HG02885 (cell line): ENCODE data around the gene DPY19L1.
"Not testable (repeated sequence)": the region's sequence is repeated elsewhere in the genome, so short reads cannot be mapped to it uniquely, and the experiment has no call there.

Experiments used
- ATAC-seq: cut with Tn5 transposase; IDR thresholded peaks from one replicate; pipeline ENCODE4 v1.9.1; 2021; ENCODE audit warnings: mild to moderate bottlenecking; ENCODE audit not compliant: unreplicated experiment, poor library complexity

Gene DPY19L1

DNA sequence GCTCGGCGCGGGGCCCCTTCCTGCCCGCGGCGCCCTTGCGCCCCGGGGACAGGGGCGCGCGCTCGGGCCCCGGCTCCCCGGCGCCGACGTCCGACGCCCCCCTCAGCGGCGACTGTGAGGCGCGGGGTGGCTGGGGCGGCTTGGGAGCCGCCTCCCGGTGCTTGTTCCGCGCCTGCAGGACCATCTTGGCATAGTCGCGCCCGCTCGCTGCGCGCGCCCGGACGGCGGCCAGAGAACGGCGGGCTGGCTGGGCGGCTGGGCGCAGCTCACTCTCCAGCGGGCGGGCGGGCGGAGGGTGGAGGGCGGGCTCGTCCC lies at the start of gene DPY19L1:
Gene DPY19L1 (minus strand): TSS at position 275 of the 315 bp plus-strand sequence. CDS start 91 bp downstream, at position 184.
- ATAC-seq, result no peak

DNA sequence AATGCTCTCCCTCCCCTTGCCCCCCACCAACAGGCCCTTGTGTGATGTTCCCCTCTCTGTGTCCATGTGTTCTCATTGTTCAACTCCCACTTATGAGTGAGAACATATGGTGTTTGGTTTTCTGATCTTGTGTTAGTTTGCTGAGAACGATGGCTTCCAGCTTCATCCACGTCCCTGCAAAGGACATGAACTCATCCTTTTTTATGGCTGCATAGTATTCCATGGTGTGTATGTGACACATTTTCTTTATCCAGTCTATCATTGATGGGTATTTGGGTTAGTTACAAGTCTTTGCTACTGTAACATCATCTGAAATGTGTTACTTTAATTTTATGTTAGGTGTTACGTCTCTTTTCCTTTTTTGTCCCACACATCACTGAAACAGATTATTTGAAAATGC lies 42.2 kb upstream of the DPY19L1 start:
- ATAC-seq, result not testable (repeated sequence)

DNA sequence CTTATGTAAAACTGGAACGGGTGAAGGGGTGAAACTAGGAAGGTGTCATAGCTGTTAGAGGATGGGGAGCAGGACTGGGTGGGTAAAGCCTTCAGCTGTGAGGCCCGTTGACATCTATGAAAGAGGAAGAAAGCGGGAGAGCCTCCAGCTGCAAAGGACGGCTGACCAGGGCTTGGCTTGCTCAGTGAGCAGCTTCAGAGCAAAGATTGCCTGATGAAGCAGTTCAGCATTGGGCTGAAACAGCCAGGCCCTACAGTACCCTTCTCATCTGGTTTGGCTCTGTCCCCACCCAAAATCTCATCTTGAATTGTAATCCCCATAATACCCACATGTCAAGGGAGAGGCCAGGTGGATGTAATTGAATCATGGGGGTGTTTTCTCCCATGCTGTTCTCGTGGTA lies 36.7 kb upstream of the DPY19L1 start:
- not testable (repeated sequence) for ATAC-seq

DNA sequence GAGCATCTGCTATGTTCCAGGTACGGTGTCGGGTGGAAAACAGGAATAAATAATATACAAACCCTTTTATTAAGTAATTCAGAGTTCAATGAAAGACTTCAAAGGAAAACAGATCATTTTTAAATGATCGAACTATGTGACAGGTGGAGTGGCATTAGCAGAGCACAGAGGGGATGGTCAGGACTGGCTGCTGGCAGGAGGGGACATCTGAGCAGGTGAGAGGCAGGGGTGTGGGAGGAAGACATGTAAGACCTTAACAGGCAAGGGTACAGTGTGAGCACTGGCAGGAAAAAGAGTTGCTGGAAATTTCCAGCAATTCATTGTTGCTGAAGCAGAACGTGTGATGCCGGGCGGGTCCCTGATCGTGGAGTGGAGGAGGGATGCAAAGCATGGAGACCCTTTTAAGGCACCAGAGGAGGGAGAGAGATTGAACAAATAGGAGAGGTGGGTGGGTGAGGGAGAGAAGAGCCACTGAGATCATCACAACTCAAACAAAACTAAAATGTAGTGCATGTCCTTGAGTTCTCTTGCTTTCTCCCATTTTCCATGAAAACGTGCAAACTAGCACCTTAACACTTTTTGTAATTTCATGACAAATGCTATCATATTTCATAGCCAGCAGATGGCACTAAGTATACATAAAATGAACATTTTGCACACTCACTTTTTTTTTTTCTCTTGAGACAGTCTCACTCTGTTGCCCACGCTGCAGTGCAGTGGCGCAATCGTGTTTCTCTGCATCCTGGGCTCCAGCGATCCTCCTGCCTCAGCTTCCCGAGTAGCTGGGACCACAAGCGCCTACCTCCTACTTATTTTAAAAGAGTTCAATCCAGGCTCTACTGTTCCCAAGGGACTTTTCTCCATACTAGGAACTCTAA lies 35.9 kb upstream of the DPY19L1 start:
- ATAC-seq, result not testable (repeated sequence)

DNA sequence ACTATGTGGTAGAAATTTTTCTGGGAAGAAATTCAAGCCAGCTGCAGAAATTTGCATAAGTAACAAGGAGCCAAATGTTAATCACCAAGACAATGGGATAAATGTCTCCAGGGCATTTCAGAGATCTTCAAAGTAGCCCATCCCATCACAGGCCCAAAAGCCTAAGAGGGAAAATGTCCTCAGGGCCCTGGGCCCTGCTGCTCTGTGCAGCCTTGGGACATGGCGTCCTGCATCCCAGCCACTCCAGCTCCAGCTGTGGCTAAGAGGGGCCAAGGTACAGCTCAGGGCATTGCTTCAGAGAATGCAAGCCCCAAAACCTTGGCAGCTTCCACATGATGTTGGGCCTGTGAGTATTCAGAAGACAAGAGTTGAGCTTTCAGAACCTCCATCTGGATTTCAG lies 31.8 kb upstream of the DPY19L1 start:
- not testable (repeated sequence) for ATAC-seq

DNA sequence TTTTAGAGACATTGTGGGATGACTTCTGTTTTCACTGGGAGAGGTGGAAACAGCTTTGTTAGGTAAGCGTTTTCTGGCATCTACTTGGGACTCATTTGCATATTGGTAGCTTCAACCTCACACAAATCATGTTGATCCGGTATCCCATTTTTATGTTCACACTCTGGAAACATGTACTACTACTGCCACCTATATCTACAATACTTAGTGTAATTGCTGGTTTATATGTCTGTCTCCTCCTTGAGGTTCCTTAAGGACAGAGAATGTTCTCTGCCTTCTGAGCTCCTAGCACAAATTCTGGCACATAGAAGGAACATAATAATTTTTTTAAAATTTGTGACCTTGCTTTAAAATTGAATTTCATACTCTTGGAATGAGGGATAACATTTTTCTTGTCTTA lies 28.1 kb upstream of the DPY19L1 start:
- ATAC-seq, result not testable (repeated sequence)

DNA sequence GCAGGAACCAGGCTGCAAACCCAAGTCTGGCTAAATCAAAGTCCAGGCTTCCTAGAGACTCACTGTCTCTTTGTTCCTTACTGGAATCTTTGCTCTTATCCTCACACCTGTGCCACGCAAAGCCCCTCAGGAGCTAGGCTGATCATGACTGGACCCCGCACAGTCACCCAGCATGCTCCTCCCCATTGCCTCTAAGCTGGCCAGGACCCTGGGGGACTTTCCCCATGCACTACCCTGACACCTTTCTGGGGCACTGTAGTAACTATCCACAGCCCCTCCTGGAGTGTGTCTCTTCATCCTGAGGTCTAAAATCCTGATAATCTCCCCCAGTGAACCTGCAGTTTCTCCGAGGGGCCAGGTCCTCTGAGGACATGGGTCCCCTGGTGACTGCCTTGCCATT lies 21.3 kb upstream of the DPY19L1 start:
- not testable (repeated sequence) for ATAC-seq

DNA sequence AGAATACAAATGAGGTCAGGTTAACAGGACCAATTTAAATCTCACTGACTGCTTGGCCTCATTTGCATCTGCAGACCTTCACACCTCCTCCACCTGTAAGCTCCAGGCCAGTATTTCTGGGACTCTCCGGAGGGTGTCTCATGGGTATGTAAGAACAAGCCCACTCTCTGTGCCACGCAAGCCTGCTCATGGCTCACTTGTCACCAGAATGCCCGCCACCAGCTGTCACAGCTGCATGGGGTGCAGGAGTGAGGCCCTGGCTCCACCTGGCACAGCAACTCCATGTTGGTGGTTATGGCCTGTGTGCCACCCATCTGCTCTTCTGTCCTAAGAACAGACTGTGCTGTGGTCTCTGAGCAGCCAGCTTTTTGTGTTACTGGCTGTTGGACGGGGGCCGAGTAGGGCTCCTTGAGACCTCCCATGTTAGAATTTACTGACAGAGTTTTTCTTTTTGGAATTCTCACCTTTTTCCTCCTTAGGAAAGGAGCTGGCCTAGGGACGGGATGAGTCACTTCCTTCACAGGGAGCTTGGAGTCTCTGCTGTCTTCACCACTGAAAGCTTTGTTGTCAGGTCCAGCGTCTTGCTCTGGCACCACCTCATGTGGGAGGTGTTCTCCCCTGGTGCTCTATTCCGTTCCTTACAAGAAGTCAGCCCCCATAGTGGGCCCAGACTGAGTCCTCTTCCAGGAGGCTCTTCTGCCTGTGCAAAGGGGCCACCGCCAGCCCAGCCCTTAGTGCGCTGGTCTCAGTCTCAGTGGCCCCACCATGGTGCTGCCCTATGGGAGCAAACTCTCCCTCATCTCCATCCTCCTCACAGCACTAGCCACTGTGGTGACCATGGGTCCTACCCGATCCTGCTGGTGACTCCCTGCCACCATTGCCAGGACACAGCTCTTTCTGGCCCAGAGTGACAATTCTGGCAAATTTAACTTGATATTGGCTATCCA lies 20.5 kb upstream of the DPY19L1 start:
- ATAC-seq, result not testable (repeated sequence)

DNA sequence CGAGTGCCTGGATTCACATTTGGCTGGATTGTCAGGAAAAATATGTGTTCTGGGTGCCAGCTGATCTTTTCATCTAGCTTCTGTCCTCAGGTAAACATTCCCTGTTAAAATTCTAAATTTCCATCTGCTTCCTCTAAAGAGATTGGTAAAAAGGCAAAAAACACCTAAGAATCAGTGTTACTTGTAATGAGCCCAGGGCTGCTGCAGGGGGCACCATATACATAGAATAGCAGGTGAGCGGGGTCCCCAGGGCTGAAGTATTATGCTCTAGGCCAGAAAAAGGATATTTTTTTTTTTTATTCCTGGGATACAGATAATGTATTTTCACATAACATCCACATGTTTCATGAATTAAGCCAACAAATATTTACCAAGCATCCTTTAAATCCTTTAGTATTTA lies 18.4 kb upstream of the DPY19L1 start:
- peak; percentile 59 for ATAC-seq

DNA sequence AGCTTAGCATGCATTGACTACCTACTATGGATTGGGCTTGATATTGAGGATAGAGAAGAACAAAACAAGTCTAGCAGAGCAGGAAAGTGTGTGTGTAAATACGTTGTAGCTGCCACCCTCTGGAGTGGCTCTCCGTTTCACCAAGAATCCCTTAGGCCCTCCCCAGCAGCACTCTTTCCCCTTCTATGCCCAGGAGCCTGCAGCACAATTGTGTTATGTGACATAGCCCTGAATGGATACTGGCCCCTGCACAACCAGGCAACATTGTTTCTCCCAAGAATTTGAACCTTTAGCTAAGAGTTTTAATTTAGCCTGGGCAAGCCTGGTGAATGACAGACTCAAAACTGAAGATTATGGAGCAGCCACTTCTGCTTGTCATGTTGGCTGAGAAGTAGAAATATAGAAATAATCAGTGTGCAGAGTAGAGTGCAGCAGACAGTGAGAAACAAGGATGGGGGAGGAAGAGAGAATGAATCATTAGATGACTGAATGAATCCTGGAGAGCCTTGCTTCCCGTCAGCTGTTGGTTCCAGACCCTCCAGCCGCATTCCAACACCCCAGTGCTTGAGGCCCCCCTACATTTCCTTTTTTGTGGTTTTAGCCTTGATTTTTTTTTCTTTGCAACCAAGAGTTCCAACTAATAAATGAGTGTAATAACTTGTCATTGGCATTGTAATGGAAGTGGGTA lies 16.3 kb upstream of the DPY19L1 start:
- ATAC-seq, result not testable (repeated sequence)

DNA sequence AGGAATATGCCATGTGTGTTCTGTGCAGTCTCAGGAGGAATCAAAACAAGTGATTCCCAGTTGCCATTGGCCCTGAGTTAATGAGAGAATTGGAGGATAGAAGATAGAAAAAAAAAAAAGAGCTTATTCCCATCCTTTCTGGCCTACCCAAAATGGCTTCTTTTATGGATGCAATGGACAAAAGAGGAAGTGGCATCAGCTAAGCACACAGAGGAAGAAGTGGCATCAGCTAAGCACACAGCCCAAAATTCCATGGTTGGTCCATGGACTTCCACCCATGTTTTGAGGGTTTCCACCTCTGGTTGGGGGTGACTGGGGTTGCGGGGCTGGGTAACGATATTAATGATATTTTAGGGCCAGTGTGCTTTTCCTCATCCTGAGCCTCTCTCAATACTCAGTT lies 11.1 kb upstream of the DPY19L1 start:
- ATAC-seq, result not testable (repeated sequence)

DNA sequence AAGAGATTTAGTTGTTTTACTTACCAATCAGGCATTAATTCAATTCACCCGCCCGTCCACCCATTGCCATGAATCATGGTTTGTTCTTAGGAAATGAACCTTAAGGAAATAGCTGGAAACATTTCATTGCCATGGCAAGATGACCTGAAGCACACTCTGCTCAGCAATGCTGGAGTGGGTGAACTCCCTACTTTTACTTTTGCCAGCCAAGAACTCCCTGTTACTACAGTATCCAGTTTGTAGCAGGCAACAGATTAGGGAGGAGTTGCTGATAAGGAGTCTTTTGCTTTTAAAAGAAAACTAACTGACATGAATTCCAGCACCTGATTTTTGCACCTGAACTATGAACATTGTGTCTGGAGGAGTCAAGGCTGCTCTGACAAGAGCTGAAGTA lies 10.6 kb upstream of the DPY19L1 start:
- ATAC-seq, result not testable (repeated sequence)

DNA sequence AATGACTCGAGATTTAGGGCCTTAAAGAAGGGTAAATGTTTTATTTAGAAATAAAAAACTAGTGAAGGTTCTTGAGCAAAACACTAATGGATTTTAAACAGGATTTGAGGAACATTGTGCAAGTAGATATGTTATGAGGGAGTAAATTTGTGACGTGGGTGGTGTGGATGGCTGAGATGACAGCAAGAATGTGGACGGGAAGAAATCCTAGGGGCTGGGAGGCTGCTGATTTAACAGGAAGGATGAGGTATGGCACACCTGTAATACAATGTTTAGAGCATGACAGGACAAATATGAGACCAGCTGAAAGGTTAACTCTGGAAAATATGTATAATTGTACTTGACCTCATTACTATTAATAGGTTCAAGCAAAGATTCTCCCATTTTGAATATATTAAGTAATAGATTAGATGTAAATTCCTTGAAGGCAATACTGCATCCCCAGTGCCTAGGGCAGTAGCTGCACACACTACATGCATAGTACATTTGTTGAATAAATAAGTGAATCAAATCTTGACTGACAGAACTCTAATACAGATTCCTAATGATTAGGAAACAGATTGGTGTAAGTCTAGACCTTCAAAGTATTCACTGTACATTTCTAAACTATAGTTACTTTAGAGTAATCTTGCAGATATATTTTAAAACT lies 10.1 kb upstream of the DPY19L1 start:
- ATAC-seq, result not testable (repeated sequence)

DNA sequence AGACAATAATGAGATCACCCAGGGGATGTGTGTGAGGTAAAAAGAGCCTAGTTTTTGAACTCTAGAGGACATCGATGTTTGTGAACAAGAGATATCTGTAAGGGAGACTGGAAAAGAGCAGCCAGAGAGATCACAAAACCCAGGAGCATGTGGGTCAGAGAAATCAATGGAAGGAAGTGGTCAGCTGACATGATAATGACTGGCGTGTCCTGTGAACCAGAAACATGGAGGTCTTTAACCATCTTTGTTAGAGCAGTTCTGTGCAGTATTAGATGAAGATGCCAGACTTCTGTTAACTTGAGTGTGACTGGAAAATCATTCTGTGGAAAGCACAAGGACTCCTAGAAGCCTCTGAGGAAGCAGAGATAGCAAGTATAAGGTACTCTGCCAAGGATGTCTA lies 6.0 kb upstream of the DPY19L1 start:
- not testable (repeated sequence) for ATAC-seq

DNA sequence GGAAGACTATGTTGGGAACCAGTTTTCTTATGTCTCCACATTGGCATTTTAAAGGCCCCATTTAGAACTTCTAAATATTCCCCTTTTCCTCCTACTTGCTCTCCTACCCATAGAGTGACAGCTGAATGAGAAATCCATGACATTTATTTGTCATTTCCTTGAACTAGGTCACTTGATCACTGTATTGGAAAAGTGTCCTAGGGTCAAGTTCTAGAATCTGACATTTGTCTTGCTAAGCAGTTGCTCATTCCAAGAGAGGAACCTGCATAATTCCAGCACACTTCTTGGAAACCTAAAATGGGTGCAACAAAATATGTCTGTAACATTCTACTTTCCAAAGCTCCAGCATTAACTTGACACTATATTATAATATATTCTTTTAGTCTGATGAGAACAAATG lies 3.6 kb upstream of the DPY19L1 start:
- ATAC-seq, result no peak

DNA sequence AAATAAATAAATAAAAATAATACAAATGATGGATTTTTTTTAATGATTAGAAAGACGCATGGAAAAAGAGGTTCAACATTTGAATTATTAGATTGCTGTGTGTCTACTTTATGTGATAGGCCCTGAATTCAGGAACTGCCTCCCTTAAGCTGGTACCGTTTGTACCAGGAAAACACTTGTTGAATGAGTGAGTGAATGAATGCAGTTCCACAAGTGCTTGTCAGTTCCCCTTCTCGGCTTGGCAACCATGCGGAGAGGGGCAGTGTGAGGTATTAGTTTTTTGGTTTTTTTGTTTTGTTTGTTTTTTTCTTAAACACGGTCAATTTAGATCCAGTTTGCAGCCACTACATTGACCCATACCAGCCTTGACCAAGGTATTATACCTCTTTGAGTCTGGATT lies 2.1 kb upstream of the DPY19L1 start:
- no peak for ATAC-seq

DNA sequence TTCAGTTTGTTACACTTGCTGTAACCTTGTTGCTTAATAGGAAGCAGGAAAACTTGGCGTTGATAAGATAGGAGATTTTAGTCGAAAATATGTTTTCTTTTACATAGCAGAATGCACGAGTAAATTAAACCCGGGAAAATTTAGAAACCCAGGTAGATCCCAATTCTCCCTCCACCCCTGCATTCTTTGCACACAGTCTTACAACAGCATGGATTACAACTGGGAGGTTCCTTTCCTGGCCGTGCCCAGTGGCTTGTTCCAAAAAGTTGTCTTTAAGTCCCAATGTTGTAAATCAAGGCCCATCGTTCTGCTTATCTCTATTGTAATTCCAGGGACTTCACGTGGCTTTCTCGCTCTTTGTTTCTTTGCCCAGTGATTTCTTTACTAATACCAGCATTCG lies 1.1 kb upstream of the DPY19L1 start:
- ATAC-seq, result no peak

DNA sequence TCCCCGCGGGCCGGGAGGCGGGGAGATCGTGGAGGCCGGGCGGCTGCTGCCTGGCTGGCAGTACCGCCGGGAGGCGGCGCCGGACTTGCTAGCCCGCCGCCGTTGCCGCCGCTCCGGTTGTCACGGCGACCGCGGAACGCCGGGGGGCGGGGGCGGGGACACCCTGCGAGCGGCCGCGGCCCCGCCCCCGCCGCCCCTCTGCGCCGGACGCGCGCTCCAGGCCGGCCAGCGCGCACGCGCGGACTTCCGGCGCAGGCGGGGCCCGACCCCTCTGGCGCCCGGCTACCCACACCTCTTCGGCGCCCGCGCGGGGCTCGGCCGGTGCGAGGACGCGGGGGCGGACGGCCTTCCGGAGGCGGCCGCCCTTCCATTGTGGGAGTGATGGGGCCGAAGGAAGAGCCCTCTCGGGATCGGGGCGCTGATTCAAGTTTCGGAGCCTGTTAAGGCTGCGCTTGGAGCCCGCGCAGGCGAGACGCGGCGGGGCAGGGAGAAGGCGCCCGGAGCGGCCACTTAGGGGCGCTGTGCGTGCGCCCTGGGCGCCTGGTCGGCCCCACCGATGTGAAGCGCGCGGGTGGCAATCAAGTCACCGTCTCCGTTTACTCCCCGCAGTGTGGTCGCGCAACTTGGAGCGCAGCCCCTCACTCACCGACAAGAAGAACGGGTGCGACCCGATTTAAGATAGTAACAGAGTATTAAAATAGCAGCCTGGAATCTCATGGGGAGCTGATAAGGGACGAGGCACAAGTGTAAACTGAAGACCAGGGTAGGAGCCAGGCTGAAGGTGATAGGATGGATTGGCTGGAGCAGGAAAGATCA lies 449 bp upstream of the DPY19L1 start:
- peak; percentile 84 for ATAC-seq
